NT2/D1 (cell line): ENCODE results near the gene ACOX3.

ENCODE experiments used
- SUZ12 ChIP-seq: IDR thresholded peaks from 2 replicates; pipeline ENCODE4 v1.6.1; 2011; ENCODE audit not compliant: insufficient read length, insufficient read depth; ENCODE audit errors: extremely low read depth
- YY1 ChIP-seq: IDR thresholded peaks from 2 replicates; pipeline ENCODE4 v1.6.1; 2011; ENCODE audit not compliant: insufficient read length, insufficient read depth

- TF ChIP-seq YY1 (no peak), SUZ12 (no peak)
Measured at GRCh38 chr4:8461616-8462015, 21.1 kb upstream of the ACOX3 start.
